OCI-M2 (cell line): Measurements from ENCODE around the gene ABHD17A.

Source experiments
- DNase-seq: peaks from one replicate; lab custom pipeline; 2025; ENCODE audit not compliant: unreplicated experiment; lab: John Stamatoyannopoulos, UW

Gene ABHD17A

GRCh38 chr19:1885398-1886119 is at the start of gene ABHD17A:
Gene ABHD17A (minus strand): TSS chr19:1885496. CDS start chr19:1881566, 3,930 bp downstream.
- DNase-seq, result peak; percentile 62

- no peak for DNase-seq
Measured at GRCh38 chr19:1933942-1934341, 48.6 kb upstream of the ABHD17A start.

GRCh38 chr19:1933244-1933643 is 47.9 kb upstream of the ABHD17A start:
- DNase-seq, result no peak

- no peak for DNase-seq
Measured at GRCh38 chr19:1932395-1932794, 47.1 kb upstream of the ABHD17A start.

GRCh38 chr19:1931445-1931844 is 46.1 kb upstream of the ABHD17A start:
- DNase-seq, result no peak

GRCh38 chr19:1929021-1929742 is 43.9 kb upstream of the ABHD17A start:
- DNase-seq, result peak; percentile 14

GRCh38 chr19:1925544-1925943 is 40.2 kb upstream of the ABHD17A start:
- no peak for DNase-seq

- DNase-seq, result no peak
Measured at GRCh38 chr19:1924320-1924961, 39.1 kb upstream of the ABHD17A start.

GRCh38 chr19:1923319-1923718 is 38.0 kb upstream of the ABHD17A start:
- DNase-seq, result no peak

- DNase-seq, result no peak
Measured at GRCh38 chr19:1922803-1923202, 37.5 kb upstream of the ABHD17A start.

GRCh38 chr19:1921825-1922224 is 36.5 kb upstream of the ABHD17A start:
- no peak for DNase-seq

GRCh38 chr19:1921326-1921725 is 36.0 kb upstream of the ABHD17A start:
- DNase-seq, result no peak

GRCh38 chr19:1920644-1921043 is 35.3 kb upstream of the ABHD17A start:
- no peak for DNase-seq

- DNase-seq, result no peak
Measured at GRCh38 chr19:1918975-1919374, 33.7 kb upstream of the ABHD17A start.

- no peak for DNase-seq
Measured at GRCh38 chr19:1917926-1918325, 32.6 kb upstream of the ABHD17A start.

GRCh38 chr19:1917146-1917545 is 31.9 kb upstream of the ABHD17A start:
- no peak for DNase-seq

GRCh38 chr19:1914826-1915341 is 29.6 kb upstream of the ABHD17A start:
- no peak for DNase-seq

GRCh38 chr19:1913781-1914577 is 28.7 kb upstream of the ABHD17A start:
- DNase-seq, result no peak

GRCh38 chr19:1912760-1913505 is 27.6 kb upstream of the ABHD17A start:
- DNase-seq, result no peak

- DNase-seq, result no peak
Measured at GRCh38 chr19:1911995-1912394, 26.7 kb upstream of the ABHD17A start.
